Transverse colon (tissue), 1 donor: ENCODE results near the gene IMMP2L.

Experiments
- EP300 ChIP-seq: sonication (generic); formaldehyde crosslinking; IDR thresholded peaks from one replicate; pipeline ENCODE4 v1.6.1; 2017; ENCODE audit warnings: antibody characterized with exemption, low read depth
- POLR2A ChIP-seq: fragments of 450-650 bp; IDR thresholded peaks from one replicate; pipeline ENCODE4 v1.6.1; 2016; ENCODE audit warnings: antibody characterized with exemption, mild to moderate bottlenecking, moderate library complexity

DNA sequence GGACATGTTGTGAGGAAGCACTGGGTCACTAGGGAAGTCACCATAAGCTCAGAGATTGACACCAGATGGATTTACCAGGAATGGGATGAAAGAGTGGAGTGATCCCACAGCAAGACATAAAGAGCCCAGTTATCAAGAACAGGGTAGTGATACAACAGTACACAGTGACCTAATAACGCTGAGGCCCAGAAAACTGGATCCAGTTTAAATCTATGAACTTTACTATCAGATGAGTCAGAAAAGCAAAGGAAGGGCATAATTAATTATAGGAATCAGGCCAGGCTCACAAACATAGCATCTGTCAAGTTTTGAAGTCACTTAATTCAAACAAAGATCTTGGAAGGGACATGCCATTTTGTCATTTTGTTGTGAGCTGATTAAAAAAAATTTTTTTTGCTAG, 397.9 kb downstream of the IMMP2L start:
- TF ChIP-seq POLR2A (no peak), EP300 (no peak)
